Stomach (tissue), 9 donors: ENCODE measurements around the gene TMEM255B. TPM values are rescaled to one million over a fixed set of nuclear protein-coding genes. Genes with fewer than 3 reads are reported as not detected.

ENCODE experiments used
- DNase-seq, 2 donors: peaks; one replicate each; pipeline versions ENCODE4 v3.0.0 to v3.0.0-alpha.2; 2013 to 2019
- H3K27ac ChIP-seq, 5 donors: fragments of 200-600 bp in 4 of 5; sonication (generic) in 4 of 5; one replicate each; pipeline ENCODE4 v1.5.1; 2013 to 2019; ENCODE audit warnings: mild to moderate bottlenecking in 1 of 5, moderate library complexity in 1 of 5
- H3K27me3 ChIP-seq, 3 donors: fragments of 200-600 bp; sonication (generic); one replicate each; pipeline ENCODE4 v1.5.1; 2017 to 2019; ENCODE audit warnings: mixed run types in 1 of 3
- H3K36me3 ChIP-seq, 4 donors: fragments of 200-600 bp; sonication (generic); 1 replicate in 3 of 4; 2 replicates in 1 of 4; pipeline ENCODE4 v1.5.1; 2016 to 2019
- H3K4me1 ChIP-seq, 4 donors: fragments of 200-600 bp; sonication (generic); one replicate each; pipeline ENCODE4 v1.5.1; 2016 to 2019
- H3K4me3 ChIP-seq, 4 donors: fragments of 200-600 bp; sonication (generic) in 3 of 4; one replicate each; pipeline ENCODE4 v1.5.1; 2016 to 2019; ENCODE audit warnings: mild to moderate bottlenecking in 1 of 4
- H3K9me3 ChIP-seq, 4 donors: fragments of 200-600 bp; sonication (generic); one replicate each; pipeline ENCODE4 v1.5.1; 2016 to 2019
- EP300 ChIP-seq: sonication (generic); formaldehyde crosslinking; IDR thresholded peaks from one replicate; pipeline ENCODE4 v1.6.1; 2017; ENCODE audit warnings: antibody characterized with exemption
- POLR2A ChIP-seq, 4 donors: fragments of 450-650 bp; IDR thresholded peaks; one replicate each; pipeline ENCODE4 v1.6.1; 2016; ENCODE audit warnings: antibody characterized with exemption in 4 of 4, control low read depth in 2 of 4, mild to moderate bottlenecking in 1 of 4, moderate library complexity in 1 of 4
- POLR2AphosphoS5 ChIP-seq, 3 donors: sonication (generic); formaldehyde crosslinking; IDR thresholded peaks; one replicate each; pipeline ENCODE4 v1.6.1; 2016; ENCODE audit warnings: antibody characterized with exemption in 3 of 3
- WGBS, 5 donors: extraction: QIAGEN DNeasy Blood & Tissue Kit in 3 of 5; methylation state at CpG; one replicate each; pipeline versions ENCODE4 v1.1.5 to v1.1.7; 2013 to 2018; 5-methylcytosine and 5-hydroxymethylcytosine counted together
- intact Hi-C: fragments of 100-400 bp; cut with DNase I; formaldehyde crosslinking; loops from one replicate; pipeline ENCODE4 v1.15.1; 2023; ENCODE audit warnings: low total_unique reads
- polyA plus RNA-seq, 3 donors: library from polyadenylated mRNA; stranded (reverse); fragments of 200-250 nt; gene quantifications; one replicate each; pipeline ENCODE4 v1.2.3, GENCODE V29; 2013
- total RNA-seq, 5 donors: library from RNA; depleted of rRNA; stranded (reverse); fragments of >200 nt; gene quantifications; one replicate each; pipeline versions ENCODE4 v1.1.0 to v1.2.3, GENCODE V29; 2014 to 2016
- TF ChIP-seq, protein P1 (sequence below), 7 experiments: fragments of 450-650 bp in 4 of 7; fragments of 200-600 bp in 3 of 7; sonication (generic) in 3 of 7; IDR thresholded peaks; one replicate each; pipeline ENCODE4 v1.5.1; 2016 to 2019; ENCODE audit warnings: antibody characterized with exemption in 7 of 7, control low read depth in 2 of 7, mild to moderate bottlenecking in 1 of 7
- donor health status: healthy with polysubstance abuse.
- donor health status: Bipolar disorder and iron deficiency.
- donor health status: healthy.

The TMEM255B gene
- total and polyA plus RNA-seq, 8 donors: 1.3 to 7.9 (median 4.6) TPM; not detected in 1

DNA sequence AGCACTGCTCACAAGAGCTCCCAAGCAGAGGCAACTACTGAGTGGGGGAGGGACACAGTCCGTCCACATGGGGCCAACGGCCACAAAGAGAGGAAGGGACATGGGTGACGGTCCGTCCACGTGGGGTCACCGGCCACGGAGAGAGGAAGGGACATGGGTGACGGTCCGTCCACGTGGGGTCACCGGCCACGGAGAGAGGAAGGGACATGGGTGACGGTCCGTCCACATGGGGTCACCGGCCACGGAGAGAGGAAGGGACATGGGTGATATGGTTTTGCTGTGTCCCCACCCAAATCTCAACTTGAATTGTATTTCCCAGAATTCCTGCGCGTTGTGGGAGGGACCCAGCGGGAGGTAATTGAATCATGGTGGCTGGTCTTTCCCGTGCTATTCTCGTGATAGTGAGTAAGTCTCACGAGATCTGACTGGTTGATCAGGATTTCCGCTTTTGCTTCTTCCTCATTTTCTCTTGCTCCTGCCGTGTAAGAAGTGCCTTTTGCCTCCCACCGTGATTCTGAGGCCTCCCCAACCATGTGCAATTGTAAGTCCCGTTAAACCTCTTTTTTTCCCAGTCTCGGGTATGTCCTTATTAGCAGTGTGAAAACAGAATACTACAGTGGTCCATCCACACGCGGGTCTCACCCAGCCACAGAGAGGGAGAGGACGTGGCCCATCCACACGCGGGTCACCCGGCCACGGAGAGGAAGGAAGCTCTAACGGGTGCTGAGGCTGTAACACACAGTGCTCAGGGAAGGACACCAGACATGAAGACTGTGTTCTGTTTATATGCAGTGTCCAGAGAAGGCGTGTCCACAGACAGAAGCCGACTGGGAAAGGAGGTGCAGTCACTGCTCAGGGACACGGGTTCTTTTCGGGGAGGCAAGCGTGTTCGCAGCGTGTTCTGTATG lies 56.4 kb downstream of the TMEM255B start:
- intact Hi-C loops: loop anchor here (10.0 kb wide), 2 partner anchors 89 to 129 kb away; no protein-coding TSS in a partner anchor
- no peaks in the 10 kb centered on the region for H3K9me3 ChIP-seq
- TF ChIP-seq POLR2AphosphoS5 (IDR thresholded peaks at IDR 0.05) (no peak), EP300 (no peak), POLR2A (IDR thresholded peaks at IDR 0.05) (no peak)
- TF ChIP-seq, protein P1, sequence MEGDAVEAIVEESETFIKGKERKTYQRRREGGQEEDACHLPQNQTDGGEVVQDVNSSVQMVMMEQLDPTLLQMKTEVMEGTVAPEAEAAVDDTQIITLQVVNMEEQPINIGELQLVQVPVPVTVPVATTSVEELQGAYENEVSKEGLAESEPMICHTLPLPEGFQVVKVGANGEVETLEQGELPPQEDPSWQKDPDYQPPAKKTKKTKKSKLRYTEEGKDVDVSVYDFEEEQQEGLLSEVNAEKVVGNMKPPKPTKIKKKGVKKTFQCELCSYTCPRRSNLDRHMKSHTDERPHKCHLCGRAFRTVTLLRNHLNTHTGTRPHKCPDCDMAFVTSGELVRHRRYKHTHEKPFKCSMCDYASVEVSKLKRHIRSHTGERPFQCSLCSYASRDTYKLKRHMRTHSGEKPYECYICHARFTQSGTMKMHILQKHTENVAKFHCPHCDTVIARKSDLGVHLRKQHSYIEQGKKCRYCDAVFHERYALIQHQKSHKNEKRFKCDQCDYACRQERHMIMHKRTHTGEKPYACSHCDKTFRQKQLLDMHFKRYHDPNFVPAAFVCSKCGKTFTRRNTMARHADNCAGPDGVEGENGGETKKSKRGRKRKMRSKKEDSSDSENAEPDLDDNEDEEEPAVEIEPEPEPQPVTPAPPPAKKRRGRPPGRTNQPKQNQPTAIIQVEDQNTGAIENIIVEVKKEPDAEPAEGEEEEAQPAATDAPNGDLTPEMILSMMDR (IDR thresholded peaks at IDR 0.05): no peak
- H3K4me1 ChIP-seq: peaks cover 4 to 43% (median 30%) of the 10 kb centered on the region in 4 donors
- peak overlapping the region in 2 of 5 donors; percentile 14 to 22 for H3K27ac ChIP-seq
- peak overlapping the region in 3 of 4 donors; percentile 2 to 35 (median 9) for H3K4me3 ChIP-seq
- DNase-seq: no peak
- H3K36me3 ChIP-seq: peaks cover 0 to 11% (median 0%) of the 10 kb centered on the region in 4 donors
- H3K27me3 ChIP-seq: peaks cover 0 to 8% (median 0%) of the 10 kb centered on the region in 3 donors
- WGBS, 5 donors: 68 to 79% (median 74%) methylated on average over 37 to 42 of the region's 42 CpGs

DNA sequence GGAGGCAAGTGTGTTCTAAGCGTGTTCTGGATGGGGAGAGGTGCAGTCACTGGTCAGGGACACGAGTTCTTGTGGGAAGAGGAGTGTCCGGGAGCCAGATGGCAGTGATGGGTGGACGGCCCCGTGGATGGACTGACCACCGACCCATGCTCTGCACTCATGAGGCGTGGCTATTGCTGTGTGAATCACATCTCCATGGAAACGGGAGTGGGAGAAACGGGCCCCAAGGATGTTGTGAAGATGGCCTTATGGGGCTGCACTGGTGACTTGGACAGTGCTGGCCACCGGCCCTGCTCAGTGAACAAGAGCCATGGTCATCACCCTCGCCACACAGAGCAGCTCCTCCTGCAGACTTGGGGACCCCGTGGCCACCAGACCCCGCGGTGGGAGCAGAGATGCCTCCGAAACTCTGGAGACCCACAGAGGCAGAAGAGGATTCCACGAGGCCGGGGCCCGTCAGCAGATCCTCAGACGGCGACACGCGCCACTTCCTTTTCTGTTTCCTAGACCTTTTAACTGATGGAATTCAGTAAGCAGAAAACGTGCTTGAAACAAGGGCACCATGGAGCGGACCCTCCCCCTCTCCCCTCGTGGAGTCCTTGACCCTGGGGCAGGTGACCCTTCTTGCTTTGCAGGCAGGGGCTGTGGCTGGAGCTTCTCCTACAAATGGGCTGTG lies 57.4 kb downstream of the TMEM255B start:
- intact Hi-C loops: loop anchor here (10.0 kb wide), 2 partner anchors 88 to 128 kb away; no protein-coding TSS in a partner anchor
- WGBS, 5 donors: 63 to 72% (median 70%) methylated on average over 17 to 25 of the region's 25 CpGs
- no peaks in the 10 kb centered on the region for H3K9me3 ChIP-seq
- TF ChIP-seq POLR2A (IDR thresholded peaks at IDR 0.05): no peak
- TF ChIP-seq, protein P1 (IDR thresholded peaks at IDR 0.05): no peak
- no peak for TF ChIP-seq EP300
- TF ChIP-seq POLR2AphosphoS5 (IDR thresholded peaks at IDR 0.05): no peak
- no peak for DNase-seq
- H3K27ac ChIP-seq: no peak overlapping the region
- H3K36me3 ChIP-seq: peaks cover 0 to 20% (median 5%) of the 10 kb centered on the region in 4 donors
- peaks cover 9 to 49% (median 35%) of the 10 kb centered on the region in 4 donors for H3K4me1 ChIP-seq
- peak overlapping the region in 1 of 4 donors; percentile 35 for H3K4me3 ChIP-seq
- peaks cover 0 to 8% (median 0%) of the 10 kb centered on the region in 3 donors for H3K27me3 ChIP-seq

DNA sequence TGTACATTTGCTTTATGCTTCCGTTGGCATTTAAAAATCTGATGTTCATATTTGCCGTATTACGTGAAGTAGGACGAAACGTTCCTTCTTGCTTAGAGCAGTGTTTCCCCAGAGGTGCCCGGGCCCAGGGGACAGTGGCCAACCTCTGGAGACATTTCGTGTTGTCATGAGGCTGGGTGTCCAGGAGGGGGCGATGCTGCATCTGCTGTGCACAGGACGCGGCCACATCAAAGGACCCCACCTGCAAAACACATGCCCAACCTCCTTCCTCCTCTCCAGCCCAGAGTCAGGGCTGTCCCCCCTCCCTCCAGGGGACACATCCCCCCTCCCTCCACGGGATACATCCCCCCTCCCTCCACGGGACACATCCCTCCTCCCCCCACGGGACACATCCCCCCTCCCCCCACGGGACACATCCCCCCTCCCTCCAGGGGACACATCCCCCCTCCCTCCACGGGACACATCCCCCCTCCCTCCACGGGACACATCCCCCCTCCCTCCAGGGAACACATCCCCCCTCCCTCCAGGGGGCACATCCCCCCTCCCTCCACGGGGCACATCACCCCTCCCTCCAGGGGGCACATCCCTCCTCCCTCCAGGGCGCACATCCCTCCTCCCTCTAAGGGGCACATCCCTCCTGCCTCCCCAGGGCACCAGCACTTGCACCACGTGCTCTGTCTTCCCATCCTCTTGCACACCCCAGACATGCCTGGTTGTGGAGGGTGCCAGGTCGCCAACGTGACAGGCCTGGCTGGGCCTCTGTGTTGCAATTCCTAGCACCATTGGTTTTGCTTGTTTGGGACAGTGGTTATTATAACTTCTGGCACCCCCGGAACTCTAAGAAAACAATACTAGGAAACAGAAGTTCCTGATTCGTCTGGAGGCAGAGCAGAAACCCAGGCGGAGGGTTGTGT lies 58.2 kb downstream of the TMEM255B start:
- no peak overlapping the region for H3K4me3 ChIP-seq
- peak; percentile 95 to 97 for DNase-seq
- H3K4me1 ChIP-seq: peaks cover 17 to 57% (median 43%) of the 10 kb centered on the region in 4 donors
- intact Hi-C loops: loop anchor here (10.0 kb wide), 2 partner anchors 88 to 128 kb away; no protein-coding TSS in a partner anchor
- peaks cover 0 to 8% (median 0%) of the 10 kb centered on the region in 3 donors for H3K27me3 ChIP-seq
- peaks cover 0 to 24% (median 14%) of the 10 kb centered on the region in 4 donors for H3K36me3 ChIP-seq
- H3K27ac ChIP-seq: peak overlapping the region in 4 of 5 donors; percentile 41 to 62 (median 56)
- no peaks in the 10 kb centered on the region for H3K9me3 ChIP-seq
- TF ChIP-seq, protein P1 (IDR thresholded peaks at IDR 0.05): peak in 5 of 7 experiments; percentile 72 to 90 (median 87)
- TF ChIP-seq POLR2AphosphoS5 (IDR thresholded peaks at IDR 0.05) (peak in 2 of 3 donors; percentile 47 to 59), EP300 (no peak)
- whole genome bisulfite sequencing, 5 donors: 16 to 24% (median 17%) methylated on average over 19 to 24 of the region's 24 CpGs
